Bronchial epithelial cell (primary cell): ENCODE data around the gene SRPK2. TPM values are rescaled to one million over a fixed set of nuclear protein-coding genes. Genes with fewer than 3 reads are reported as not detected.
"Not testable (repeated sequence)": the region's sequence is repeated elsewhere in the genome, so short reads cannot be mapped to it uniquely, and the experiment has no call there.

ENCODE experiments used
- DNase-seq: peaks from one replicate; pipeline ENCODE4 v3.0.0-alpha.2; 2010; ENCODE audit warnings: low read depth
- FAIRE-seq: peaks from 2 replicates; lab custom pipeline; 2011; peaks lifted over from hg19 to GRCh38; lab: Jason Lieb, UNC
- H3K27me3 ChIP-seq: 2 replicates; pipeline ENCODE4 v1.5.1; 2011; ENCODE audit warnings: low read length; ENCODE audit not compliant: control insufficient read depth, insufficient read depth
- H3K36me3 ChIP-seq: 2 replicates; pipeline ENCODE4 v1.5.1; 2011; ENCODE audit warnings: low read length; ENCODE audit not compliant: control insufficient read depth, insufficient read depth
- H3K4me3 ChIP-seq: 2 replicates; pipeline ENCODE4 v1.5.1; 2011; ENCODE audit warnings: mild to moderate bottlenecking, low read depth, low read length, control low read depth
- total RNA-seq: library from RNA; depleted of rRNA; stranded (reverse); fragments of >200 nt; gene quantifications from 2 replicates; pipeline ENCODE4 v1.2.1, GENCODE V29; 2014
- TF ChIP-seq, protein P1 (sequence below): IDR thresholded peaks from 2 replicates; pipeline ENCODE4 v1.5.1; 2011; ENCODE audit warnings: mild to moderate bottlenecking, moderate library complexity, low read length, control low read depth, inconsistent platforms; ENCODE audit not compliant: insufficient read depth, severe bottlenecking

Gene SRPK2
- total RNA-seq, 1 donor from 2014 or later: 43.4 TPM

DNA sequence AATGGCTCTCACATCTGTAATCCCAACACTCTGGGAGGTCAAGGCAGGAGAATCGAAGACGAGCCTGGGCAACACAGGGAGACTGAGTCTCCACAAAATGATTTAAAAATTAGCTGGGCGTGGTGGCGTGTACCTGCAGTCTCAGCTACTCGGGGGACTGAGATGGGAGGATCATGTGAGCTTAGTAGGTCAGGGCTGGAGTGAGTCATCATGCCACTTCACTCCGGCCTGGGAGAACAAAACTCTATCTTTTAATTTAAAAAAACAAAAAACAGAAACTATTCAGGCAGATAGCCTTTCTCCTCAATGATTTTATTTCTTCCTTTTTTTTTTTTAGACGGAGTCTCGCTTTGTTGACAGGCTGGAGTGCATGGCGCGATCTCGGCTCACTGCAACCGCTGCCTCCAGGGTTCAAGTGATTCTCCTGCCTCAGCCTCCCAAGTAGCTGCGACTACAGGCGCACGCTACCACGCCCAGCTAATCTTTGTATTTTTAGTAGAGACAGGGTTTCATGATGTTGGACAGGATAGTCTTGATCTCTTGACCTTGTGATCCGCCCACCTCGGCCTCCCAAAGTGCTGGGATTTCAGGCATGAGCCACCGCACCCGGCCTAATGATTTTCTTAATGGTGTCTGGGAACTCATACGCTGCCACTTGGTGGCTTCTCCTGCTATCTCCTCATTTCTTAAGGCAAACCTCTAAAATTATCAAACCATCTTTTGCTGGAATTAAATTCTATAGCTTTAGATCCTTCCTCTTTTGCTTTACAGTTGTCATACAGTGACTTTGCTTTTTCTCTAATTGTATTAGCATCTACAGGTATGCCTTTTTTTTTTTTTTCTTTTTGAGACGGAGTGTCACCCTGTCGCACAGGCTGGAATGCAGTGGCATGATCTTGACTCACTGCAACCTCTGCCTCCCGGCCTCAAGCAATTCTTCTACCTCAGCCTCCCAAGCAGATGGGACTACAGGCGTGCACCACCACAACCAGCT is 22.9 kb downstream of the SRPK2 start:
- H3K36me3 ChIP-seq: no peaks in the 10 kb centered on the region
- FAIRE-seq (no peak), DNase-seq (no peak)
- TF ChIP-seq, protein P1, sequence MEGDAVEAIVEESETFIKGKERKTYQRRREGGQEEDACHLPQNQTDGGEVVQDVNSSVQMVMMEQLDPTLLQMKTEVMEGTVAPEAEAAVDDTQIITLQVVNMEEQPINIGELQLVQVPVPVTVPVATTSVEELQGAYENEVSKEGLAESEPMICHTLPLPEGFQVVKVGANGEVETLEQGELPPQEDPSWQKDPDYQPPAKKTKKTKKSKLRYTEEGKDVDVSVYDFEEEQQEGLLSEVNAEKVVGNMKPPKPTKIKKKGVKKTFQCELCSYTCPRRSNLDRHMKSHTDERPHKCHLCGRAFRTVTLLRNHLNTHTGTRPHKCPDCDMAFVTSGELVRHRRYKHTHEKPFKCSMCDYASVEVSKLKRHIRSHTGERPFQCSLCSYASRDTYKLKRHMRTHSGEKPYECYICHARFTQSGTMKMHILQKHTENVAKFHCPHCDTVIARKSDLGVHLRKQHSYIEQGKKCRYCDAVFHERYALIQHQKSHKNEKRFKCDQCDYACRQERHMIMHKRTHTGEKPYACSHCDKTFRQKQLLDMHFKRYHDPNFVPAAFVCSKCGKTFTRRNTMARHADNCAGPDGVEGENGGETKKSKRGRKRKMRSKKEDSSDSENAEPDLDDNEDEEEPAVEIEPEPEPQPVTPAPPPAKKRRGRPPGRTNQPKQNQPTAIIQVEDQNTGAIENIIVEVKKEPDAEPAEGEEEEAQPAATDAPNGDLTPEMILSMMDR: no peak
- H3K4me3 ChIP-seq: no peak overlapping the region
- H3K27me3 ChIP-seq: no peaks in the 10 kb centered on the region

- no peaks in the 10 kb centered on the region for H3K27me3 ChIP-seq
- no peak for FAIRE-seq
- TF ChIP-seq, protein P1: no peak
- H3K4me3 ChIP-seq: no peak overlapping the region
- no peaks in the 10 kb centered on the region for H3K36me3 ChIP-seq
- DNase-seq: no peak
These were observed 24.0 kb downstream of the SRPK2 start for GRCh38 chr7:105364684-105365083.

- H3K27me3 ChIP-seq, DNase-seq, FAIRE-seq, H3K4me3 ChIP-seq, H3K36me3 ChIP-seq: not testable (repeated sequence)
These were observed 25.1 kb downstream of the SRPK2 start for GRCh38 chr7:105363657-105364056.

GRCh38 chr7:105362685-105363084 is 26.0 kb downstream of the SRPK2 start:
- not testable (repeated sequence) for FAIRE-seq, H3K27me3 ChIP-seq, H3K4me3 ChIP-seq, H3K36me3 ChIP-seq, DNase-seq

- not testable (repeated sequence) for H3K27me3 ChIP-seq, H3K36me3 ChIP-seq, DNase-seq, FAIRE-seq, H3K4me3 ChIP-seq
These were observed 26.7 kb downstream of the SRPK2 start for GRCh38 chr7:105361995-105362394.

GRCh38 chr7:105360149-105360548 is 28.6 kb downstream of the SRPK2 start:
- not testable (repeated sequence) for DNase-seq, H3K4me3 ChIP-seq, H3K36me3 ChIP-seq, FAIRE-seq, H3K27me3 ChIP-seq

DNA sequence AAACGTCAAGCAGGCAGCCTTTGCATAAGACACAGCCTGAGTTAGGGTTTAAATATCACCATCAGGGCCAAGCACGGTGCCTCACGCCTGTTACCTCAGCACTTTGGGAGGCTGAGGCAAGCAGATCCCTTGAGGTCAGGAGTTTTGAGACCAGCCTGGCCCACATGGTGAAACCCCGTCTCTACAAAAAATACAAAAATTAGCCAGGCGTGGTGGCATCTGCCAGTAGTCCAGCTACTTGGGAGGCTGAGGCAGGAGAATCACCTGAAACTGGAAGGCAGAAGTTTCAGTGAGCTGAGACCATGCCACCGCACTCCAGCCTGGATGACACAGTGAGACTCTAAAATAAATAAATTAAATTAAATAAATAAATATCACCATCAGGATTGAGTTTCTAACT is 33.0 kb downstream of the SRPK2 start:
- Histone ChIP-seq H3K36me3 (no peaks in the 10 kb centered on the region), H3K27me3 (no peaks in the 10 kb centered on the region), H3K4me3 (no peak overlapping the region)
- DNase-seq (no peak), FAIRE-seq (no peak)
- TF ChIP-seq, protein P1: no peak
